ENCODE data around the gene LGMN. TPM values are rescaled to one million over a fixed set of nuclear protein-coding genes. Genes with fewer than 3 reads are reported as not detected.

LGMN gene
- total and polyA plus RNA-seq, 2 of the 13 experiments (the other 11 are each of a cell fraction or from before 2014, with no cell fraction given) = 28.9 to 76.4 TPM

- peak; percentile 58 for TF ChIP-seq YY1 (IDR thresholded peaks at IDR 0.05; ENCODE audit: insufficient read depth, insufficient replicate concordance, low read depth, low read length)
- peak; percentile 71 for TF ChIP-seq KAT8 (CRISPR knock-in tag; IDR thresholded peaks at IDR 0.05)
- TF ChIP-seq ZNF564 (CRISPR knock-in tag; IDR thresholded peaks at IDR 0.05) = peak; percentile 86
- TF ChIP-seq ATF1 (CRISPR knock-in tag; IDR thresholded peaks at IDR 0.05) = peak; percentile 30; the same call in 1 of the 2 replicates
- TF ChIP-seq HMG20B (CRISPR knock-in tag; conservative IDR thresholded peaks at IDR 0.05) = peak; percentile 71
- TF ChIP-seq, protein P1, sequence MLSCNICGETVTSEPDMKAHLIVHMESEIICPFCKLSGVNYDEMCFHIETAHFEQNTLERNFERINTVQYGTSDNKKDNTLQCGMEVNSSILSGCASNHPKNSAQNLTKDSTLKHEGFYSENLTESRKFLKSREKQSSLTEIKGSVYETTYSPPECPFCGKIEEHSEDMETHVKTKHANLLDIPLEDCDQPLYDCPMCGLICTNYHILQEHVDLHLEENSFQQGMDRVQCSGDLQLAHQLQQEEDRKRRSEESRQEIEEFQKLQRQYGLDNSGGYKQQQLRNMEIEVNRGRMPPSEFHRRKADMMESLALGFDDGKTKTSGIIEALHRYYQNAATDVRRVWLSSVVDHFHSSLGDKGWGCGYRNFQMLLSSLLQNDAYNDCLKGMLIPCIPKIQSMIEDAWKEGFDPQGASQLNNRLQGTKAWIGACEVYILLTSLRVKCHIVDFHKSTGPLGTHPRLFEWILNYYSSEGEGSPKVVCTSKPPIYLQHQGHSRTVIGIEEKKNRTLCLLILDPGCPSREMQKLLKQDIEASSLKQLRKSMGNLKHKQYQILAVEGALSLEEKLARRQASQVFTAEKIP (CRISPR knock-in tag; IDR thresholded peaks at IDR 0.05; ENCODE audit: borderline replicate concordance) = no peak
- no peak for TF ChIP-seq ZNF20 (CRISPR knock-in tag; IDR thresholded peaks at IDR 0.05)
- no peak for TF ChIP-seq LBX2 (CRISPR knock-in tag; IDR thresholded peaks at IDR 0.05; ENCODE audit: borderline replicate concordance)
- TF ChIP-seq EP300 (IDR thresholded peaks at IDR 0.05; ENCODE audit: low read depth in 2 of 2, low read length in 2 of 2) = no peak
- no peak for TF ChIP-seq EP300 (CRISPR knock-in tag; IDR thresholded peaks at IDR 0.05; ENCODE audit: borderline replicate concordance)
- TF ChIP-seq ZBTB21 (CRISPR knock-in tag; IDR thresholded peaks at IDR 0.05) = no peak
- peak; percentile 27 for TF ChIP-seq RBM39 (IDR thresholded peaks at IDR 0.05; ENCODE audit: low read depth, low read length, poor library complexity, severe bottlenecking)
- TF ChIP-seq ZNF605 (CRISPR knock-in tag; IDR thresholded peaks at IDR 0.05) = no peak; the same call in 1 of the 2 replicates
- TF ChIP-seq, protein P2, sequence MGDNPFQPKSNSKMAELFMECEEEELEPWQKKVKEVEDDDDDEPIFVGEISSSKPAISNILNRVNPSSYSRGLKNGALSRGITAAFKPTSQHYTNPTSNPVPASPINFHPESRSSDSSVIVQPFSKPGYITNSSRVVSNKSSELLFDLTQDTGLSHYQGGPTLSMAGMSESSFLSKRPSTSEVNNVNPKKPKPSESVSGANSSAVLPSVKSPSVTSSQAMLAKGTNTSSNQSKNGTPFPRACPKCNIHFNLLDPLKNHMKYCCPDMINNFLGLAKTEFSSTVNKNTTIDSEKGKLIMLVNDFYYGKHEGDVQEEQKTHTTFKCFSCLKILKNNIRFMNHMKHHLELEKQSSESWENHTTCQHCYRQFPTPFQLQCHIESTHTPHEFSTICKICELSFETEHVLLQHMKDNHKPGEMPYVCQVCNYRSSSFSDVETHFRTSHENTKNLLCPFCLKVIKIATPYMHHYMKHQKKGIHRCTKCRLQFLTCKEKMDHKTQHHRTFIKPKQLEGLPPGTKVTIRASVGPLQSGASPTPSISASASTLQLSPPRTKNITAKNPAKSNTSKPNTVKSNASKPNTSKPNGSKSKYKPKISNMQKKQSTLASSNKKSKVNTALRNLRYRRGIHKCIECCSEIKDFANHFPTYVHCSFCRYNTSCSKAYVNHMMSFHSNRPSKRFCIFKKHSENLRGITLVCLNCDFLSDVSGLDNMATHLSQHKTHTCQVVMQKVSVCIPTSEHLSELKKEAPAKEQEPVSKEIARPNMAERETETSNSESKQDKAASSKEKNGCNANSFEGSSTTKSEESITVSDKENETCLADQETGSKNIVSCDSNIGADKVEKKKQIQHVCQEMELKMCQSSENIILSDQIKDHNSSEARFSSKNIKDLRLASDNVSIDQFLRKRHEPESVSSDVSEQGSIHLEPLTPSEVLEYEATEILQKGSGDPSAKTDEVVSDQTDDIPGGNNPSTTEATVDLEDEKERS (CRISPR knock-in tag; IDR thresholded peaks at IDR 0.05) = peak; percentile 52; the same call in 1 of the 2 replicates
- peak; percentile 28; the same call in 1 of the 2 replicates for TF ChIP-seq MTERF4 (CRISPR knock-in tag; IDR thresholded peaks at IDR 0.05)
- no peak for TF ChIP-seq ZNF253 (CRISPR knock-in tag; IDR thresholded peaks at IDR 0.05; ENCODE audit: borderline replicate concordance)
- TF ChIP-seq, protein P3, sequence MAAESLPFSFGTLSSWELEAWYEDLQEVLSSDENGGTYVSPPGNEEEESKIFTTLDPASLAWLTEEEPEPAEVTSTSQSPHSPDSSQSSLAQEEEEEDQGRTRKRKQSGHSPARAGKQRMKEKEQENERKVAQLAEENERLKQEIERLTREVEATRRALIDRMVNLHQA (CRISPR knock-in tag; IDR thresholded peaks at IDR 0.05) = no peak
- TF ChIP-seq ZNF772 (CRISPR knock-in tag; IDR thresholded peaks at IDR 0.05) = peak; percentile 89
- TF ChIP-seq FOXJ3 (CRISPR knock-in tag; IDR thresholded peaks at IDR 0.05; ENCODE audit: borderline replicate concordance) = no peak
- no peak for TF ChIP-seq ZNF260 (CRISPR knock-in tag; IDR thresholded peaks at IDR 0.05; ENCODE audit: borderline replicate concordance, low read depth)
- no peak for TF ChIP-seq ZNF484 (CRISPR knock-in tag; IDR thresholded peaks at IDR 0.05; ENCODE audit: borderline replicate concordance, low read depth)
- TF ChIP-seq EED (CRISPR knock-in tag; IDR thresholded peaks at IDR 0.05) = no peak
Observed at GRCh38 chr14:92748259-92749016, at the start of gene LGMN (continued).
